ENCODE measurements around the gene DYRK3.

DNA sequence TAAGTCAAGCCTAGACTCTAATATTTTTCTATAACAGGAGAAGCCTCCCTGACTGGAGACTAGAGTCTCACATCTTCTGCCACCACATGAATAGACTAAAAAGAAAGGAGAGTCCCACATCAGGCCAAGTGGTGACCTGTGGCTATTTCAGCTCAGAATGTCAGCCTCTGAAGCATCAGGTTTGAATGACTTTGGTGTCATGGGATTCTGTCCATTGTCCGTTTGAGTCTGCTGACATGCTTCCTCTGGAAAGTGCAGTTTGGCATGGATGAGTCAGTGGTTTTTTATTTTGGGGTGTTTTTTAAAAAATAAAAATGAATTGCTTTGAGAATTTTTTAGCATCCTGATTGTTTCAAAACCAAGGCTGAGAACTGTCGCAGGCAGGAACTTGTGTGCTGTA lies 19.5 kb downstream of the DYRK3 start:
- TF ChIP-seq CTCF (IDR thresholded peaks at IDR 0.05): no peak
- TF ChIP-seq EZH2 (IDR thresholded peaks at IDR 0.05): no peak
- no peak for TF ChIP-seq EZH2phosphoT487 (IDR thresholded peaks at IDR 0.05)
